WTC11 (cell line): ENCODE measurements around the gene CERT1.

Experiments used
- CTCF ChIP-seq: fragments of 200-600 bp; IDR thresholded peaks from 2 replicates; pipeline ENCODE4 v1.8.0; 2022; ENCODE audit warnings: antibody characterized with exemption
- FOXK1 ChIP-seq: sonication (generic); formaldehyde crosslinking; IDR thresholded peaks from 2 replicates; pipeline ENCODE4 v1.8.0; 2022; ENCODE audit warnings: mild to moderate bottlenecking, moderate library complexity, missing genetic modification reagents
- FOXP1 ChIP-seq: sonication (generic); formaldehyde crosslinking; IDR thresholded peaks from 2 replicates; pipeline ENCODE4 v1.8.0; 2022; ENCODE audit warnings: missing genetic modification reagents, mild to moderate bottlenecking, moderate library complexity, borderline replicate concordance
- NFATC4 ChIP-seq: fragments of 250-450 bp; sonication (Bioruptor Pico); IDR thresholded peaks from 2 replicates; pipeline ENCODE4 v1.9.0; 2021; ENCODE audit warnings: mild to moderate bottlenecking
- NFE2L1 ChIP-seq: sonication (generic); formaldehyde crosslinking; IDR thresholded peaks from 2 replicates; pipeline ENCODE4 v1.8.1; 2023; ENCODE audit warnings: missing genetic modification reagents
- PRDM15 ChIP-seq: sonication (generic); formaldehyde crosslinking; IDR thresholded peaks from 2 replicates; pipeline ENCODE4 v1.8.0; 2022; ENCODE audit warnings: missing genetic modification reagents
- SMAD3 ChIP-seq: sonication (generic); formaldehyde crosslinking; IDR thresholded peaks from 2 replicates; pipeline ENCODE4 v1.8.0; 2022; ENCODE audit warnings: missing genetic modification reagents, mild to moderate bottlenecking, borderline replicate concordance
- TEAD4 ChIP-seq: sonication (generic); formaldehyde crosslinking; IDR thresholded peaks from 2 replicates; pipeline ENCODE4 v1.8.0; 2022; ENCODE audit warnings: mild to moderate bottlenecking, missing genetic modification reagents
- ZNF512 ChIP-seq: sonication (generic); formaldehyde crosslinking; IDR thresholded peaks from 2 replicates; pipeline ENCODE4 v1.8.1; 2022; ENCODE audit warnings: missing genetic modification reagents, borderline replicate concordance
- TF ChIP-seq, protein P1 (sequence below): sonication (generic); formaldehyde crosslinking; IDR thresholded peaks from 2 replicates; pipeline ENCODE4 v1.8.1; 2022; ENCODE audit warnings: low read depth, missing genetic modification reagents, borderline replicate concordance
- TF ChIP-seq, protein P2 (sequence below): sonication (generic); formaldehyde crosslinking; IDR thresholded peaks from 2 replicates; pipeline ENCODE4 v1.8.0; 2022; ENCODE audit warnings: mild to moderate bottlenecking, missing genetic modification reagents

DNA sequence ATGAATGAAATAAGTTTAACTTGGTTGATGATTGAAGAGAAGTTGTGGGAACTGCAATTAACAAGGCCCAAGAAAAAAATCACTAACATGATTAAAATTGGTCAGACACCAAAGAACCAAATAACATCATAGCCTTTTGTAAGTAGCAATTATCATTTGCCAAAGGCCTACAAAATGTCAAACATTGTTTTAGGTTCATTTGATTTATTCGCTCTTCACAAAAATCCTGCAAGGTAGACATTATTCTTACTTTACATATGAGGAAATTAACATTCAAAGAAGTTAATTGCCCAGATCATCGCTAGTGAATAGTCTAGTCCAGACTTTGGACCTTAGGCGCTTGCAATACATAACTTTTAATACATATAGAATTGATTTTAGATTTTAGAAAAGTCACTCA lies 2.9 kb upstream of the CERT1 start:
- TF ChIP-seq, protein P1, sequence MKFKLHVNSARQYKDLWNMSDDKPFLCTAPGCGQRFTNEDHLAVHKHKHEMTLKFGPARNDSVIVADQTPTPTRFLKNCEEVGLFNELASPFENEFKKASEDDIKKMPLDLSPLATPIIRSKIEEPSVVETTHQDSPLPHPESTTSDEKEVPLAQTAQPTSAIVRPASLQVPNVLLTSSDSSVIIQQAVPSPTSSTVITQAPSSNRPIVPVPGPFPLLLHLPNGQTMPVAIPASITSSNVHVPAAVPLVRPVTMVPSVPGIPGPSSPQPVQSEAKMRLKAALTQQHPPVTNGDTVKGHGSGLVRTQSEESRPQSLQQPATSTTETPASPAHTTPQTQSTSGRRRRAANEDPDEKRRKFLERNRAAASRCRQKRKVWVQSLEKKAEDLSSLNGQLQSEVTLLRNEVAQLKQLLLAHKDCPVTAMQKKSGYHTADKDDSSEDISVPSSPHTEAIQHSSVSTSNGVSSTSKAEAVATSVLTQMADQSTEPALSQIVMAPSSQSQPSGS (CRISPR knock-in tag), result no peak
- TF ChIP-seq FOXP1 (no peak), PRDM15 (CRISPR knock-in tag) (no peak), CTCF (no peak), SMAD3 (CRISPR knock-in tag) (no peak), ZNF512 (CRISPR knock-in tag) (no peak), NFATC4 (no peak), TEAD4 (CRISPR knock-in tag) (no peak), NFE2L1 (CRISPR knock-in tag) (no peak), FOXK1 (CRISPR knock-in tag) (no peak)
- TF ChIP-seq, protein P2, sequence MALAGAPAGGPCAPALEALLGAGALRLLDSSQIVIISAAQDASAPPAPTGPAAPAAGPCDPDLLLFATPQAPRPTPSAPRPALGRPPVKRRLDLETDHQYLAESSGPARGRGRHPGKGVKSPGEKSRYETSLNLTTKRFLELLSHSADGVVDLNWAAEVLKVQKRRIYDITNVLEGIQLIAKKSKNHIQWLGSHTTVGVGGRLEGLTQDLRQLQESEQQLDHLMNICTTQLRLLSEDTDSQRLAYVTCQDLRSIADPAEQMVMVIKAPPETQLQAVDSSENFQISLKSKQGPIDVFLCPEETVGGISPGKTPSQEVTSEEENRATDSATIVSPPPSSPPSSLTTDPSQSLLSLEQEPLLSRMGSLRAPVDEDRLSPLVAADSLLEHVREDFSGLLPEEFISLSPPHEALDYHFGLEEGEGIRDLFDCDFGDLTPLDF (CRISPR knock-in tag), result no peak
